Measurements from ENCODE around the gene TMEM69.
"Not testable (repeated sequence)": the region's sequence is repeated elsewhere in the genome, so short reads cannot be mapped to it uniquely, and the experiment has no call there.

TMEM69 gene

DNA sequence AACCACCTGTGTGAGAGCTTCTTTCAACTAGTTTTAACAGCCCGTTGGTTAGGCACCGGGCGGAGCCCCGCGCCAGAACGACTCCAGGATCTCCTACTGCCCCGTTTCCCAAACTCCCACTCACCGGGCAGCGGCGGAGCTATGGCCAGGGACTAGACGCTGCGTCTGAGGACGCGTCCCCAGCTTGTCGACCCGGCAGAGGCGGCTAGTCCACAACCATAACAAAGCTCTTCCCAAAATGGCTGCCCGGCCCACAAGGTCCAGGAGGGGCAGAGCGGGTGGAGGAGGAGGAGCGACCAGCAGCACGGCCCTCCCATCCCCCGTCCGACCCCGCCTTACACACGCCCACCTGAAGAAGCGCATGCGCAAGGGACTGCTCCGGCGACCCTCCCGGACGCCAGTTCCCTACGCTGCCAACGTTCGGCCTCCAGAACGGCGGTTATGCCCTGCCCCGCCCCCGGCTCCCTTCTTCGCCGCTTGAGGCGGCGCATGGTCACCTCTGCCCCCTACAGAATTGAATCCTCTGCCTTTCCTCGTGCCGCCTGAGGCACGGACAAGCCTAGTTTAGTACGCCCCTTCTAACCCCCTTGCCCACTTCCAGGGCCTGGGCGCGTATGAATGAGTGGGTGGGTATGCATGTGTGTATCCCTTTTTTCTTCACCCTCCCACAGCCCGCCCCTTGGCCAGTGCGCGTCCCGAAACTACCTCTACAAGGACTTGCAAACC is 1.5 kb upstream of the TMEM69 start, which contains the start of gene GPBP1L1:
Gene GPBP1L1 (minus strand): TSS at position 246 of the 726 bp plus-strand sequence. CDS start 27,446 bp downstream, outside the sequence.
- in situ Hi-C loops (cut with HindIII; ENCODE audit: low pct_ligation_motif_present, low sequenced_read_pairs): no loop called here
- H3K36me3 ChIP-seq (replicated peaks): peaks cover 3% of the 10 kb centered on the region
- TF ChIP-seq, protein P1, sequence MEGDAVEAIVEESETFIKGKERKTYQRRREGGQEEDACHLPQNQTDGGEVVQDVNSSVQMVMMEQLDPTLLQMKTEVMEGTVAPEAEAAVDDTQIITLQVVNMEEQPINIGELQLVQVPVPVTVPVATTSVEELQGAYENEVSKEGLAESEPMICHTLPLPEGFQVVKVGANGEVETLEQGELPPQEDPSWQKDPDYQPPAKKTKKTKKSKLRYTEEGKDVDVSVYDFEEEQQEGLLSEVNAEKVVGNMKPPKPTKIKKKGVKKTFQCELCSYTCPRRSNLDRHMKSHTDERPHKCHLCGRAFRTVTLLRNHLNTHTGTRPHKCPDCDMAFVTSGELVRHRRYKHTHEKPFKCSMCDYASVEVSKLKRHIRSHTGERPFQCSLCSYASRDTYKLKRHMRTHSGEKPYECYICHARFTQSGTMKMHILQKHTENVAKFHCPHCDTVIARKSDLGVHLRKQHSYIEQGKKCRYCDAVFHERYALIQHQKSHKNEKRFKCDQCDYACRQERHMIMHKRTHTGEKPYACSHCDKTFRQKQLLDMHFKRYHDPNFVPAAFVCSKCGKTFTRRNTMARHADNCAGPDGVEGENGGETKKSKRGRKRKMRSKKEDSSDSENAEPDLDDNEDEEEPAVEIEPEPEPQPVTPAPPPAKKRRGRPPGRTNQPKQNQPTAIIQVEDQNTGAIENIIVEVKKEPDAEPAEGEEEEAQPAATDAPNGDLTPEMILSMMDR (IDR thresholded peaks at IDR 0.05; ENCODE audit: low read depth, low read length, missing control alignments): no peak
- peak within 1 kb of the TSS; percentile 99 for H3K4me3 ChIP-seq (ENCODE audit: low read depth, low read length)
- peak within 1 kb of the TSS; percentile 87 for H3K27ac ChIP-seq
- DNase-seq: peak; percentile 95
- H3K27me3 ChIP-seq (replicated peaks): no peaks in the 10 kb centered on the region

DNA sequence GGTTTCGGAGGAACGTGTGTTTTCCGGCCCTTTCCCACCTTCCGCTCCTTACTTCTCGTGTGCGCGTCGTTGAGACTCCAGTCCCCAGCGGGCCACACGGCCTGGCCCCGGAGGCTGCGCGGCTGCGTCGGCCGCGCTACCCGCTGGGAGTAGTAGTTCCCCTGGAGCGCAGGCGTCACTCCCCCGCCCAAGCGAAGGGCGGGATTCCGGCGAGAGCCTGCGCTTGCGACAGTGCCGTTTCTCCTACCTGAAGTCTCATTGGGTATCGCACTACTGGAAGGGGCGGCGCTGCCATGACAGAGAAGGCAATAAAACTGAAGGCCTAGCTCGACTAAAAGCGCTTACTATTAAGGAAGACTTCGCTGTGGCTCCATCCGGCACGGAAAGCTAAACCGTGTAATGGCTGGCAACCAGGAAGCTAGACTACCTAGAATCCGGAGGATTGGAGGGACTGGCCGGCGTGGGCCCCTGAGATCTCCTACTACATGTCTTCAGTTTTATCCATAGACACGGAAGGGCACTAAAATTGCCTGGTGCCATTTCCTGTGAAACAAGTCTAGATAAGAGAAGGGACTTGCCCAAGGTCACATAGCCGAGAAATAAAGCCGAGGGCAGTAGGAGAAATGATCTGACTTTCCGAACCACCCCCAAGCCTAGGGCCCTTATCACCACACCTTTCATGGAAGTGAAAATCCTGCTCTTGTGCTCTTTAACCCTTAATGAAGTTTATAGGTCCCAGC is 797 bp upstream of the TMEM69 start:
- DNase-seq: peak; percentile 97
- peak overlapping the region; percentile 87 for H3K27ac ChIP-seq
- H3K36me3 ChIP-seq (replicated peaks): peaks cover 4% of the 10 kb centered on the region
- in situ Hi-C loops (cut with HindIII; ENCODE audit: low pct_ligation_motif_present, low sequenced_read_pairs): no loop called here
- TF ChIP-seq, protein P1 (IDR thresholded peaks at IDR 0.05; ENCODE audit: low read depth, low read length, missing control alignments): no peak
- no peaks in the 10 kb centered on the region for H3K27me3 ChIP-seq (replicated peaks)
- peak overlapping the region; percentile 99 for H3K4me3 ChIP-seq (ENCODE audit: low read depth, low read length)

DNA sequence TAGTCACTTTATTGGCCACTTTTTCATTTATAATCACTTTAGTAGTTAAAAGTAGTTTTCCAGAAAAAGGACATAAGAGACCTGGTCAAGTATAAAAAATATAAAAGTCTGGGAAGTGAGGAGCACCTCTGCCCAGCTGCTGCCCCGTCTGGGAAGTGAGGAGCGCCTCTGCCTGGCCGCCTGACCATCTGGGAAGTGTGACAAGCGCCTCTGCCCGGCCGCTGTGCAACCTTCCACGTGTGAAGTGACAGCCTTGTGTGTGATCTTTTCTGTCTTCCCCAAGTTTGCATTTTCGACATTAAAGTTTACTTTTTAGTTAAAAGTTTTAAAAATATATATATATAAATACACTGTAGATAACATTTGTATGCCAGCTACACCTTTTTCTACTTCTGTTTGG is 5.8 kb downstream of the TMEM69 start:
- in situ Hi-C loops (cut with HindIII; ENCODE audit: low pct_ligation_motif_present, low sequenced_read_pairs); DNase-seq; H3K27me3 ChIP-seq (replicated peaks); H3K4me3 ChIP-seq (ENCODE audit: low read depth, low read length); H3K27ac ChIP-seq: not testable (repeated sequence)
- peaks cover 30% of the 10 kb centered on the region for H3K36me3 ChIP-seq (replicated peaks)

DNA sequence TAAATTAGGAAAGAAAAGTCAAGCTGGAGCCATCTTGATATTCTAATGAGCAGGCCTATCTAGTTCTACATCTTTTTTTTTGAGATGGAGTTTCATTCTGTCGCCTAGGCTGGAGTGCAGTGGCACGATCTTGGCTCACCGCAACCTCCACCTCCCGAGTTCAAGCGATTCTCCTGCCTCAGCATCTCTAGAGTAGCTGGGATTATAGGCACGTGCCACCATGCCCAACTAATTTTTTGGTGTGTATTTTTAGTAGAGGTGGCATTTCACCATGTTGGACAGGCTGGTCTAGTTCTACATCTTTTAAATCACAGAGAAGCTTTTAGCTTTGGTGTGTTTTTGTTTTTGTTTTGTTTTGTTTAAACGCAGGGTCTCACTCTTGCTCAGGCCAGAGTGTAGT is 6.8 kb downstream of the TMEM69 start:
- in situ Hi-C loops (cut with HindIII; ENCODE audit: low pct_ligation_motif_present, low sequenced_read_pairs): no loop called here
- Histone ChIP-seq H3K4me3 (ENCODE audit: low read depth, low read length) (no peak overlapping the region), H3K27me3 (replicated peaks) (no peaks in the 10 kb centered on the region), H3K36me3 (replicated peaks) (peaks cover 30% of the 10 kb centered on the region), H3K27ac (no peak overlapping the region)
- TF ChIP-seq, protein P1 (IDR thresholded peaks at IDR 0.05; ENCODE audit: low read depth, low read length, missing control alignments): no peak
- no peak for DNase-seq

DNA sequence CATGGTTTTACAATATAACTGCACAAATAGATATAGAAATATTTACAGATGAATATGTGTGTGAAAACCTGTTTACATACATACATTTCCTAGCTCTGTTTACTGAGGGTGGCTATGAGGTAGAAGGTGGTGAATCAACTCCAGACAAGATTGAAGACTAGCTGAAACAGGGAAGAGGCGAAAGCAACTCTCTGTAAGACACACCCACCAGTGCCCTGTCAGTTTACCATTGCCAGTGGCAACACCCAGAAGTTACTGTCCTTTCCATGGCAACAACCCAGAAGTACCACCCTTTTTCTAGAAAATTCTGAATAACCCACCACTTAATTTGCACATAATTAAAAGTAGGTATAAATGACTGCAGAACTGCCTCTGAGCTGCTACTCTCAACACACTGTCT is 16.7 kb downstream of the TMEM69 start:
- TF ChIP-seq, protein P1 (IDR thresholded peaks at IDR 0.05; ENCODE audit: low read depth, low read length, missing control alignments): no peak
- H3K4me3 ChIP-seq (ENCODE audit: low read depth, low read length): no peak overlapping the region
- H3K36me3 ChIP-seq (replicated peaks): no peaks in the 10 kb centered on the region
- H3K27ac ChIP-seq: no peak overlapping the region
- H3K27me3 ChIP-seq (replicated peaks): no peaks in the 10 kb centered on the region
- no peak for DNase-seq
- in situ Hi-C loops (cut with HindIII; ENCODE audit: low pct_ligation_motif_present, low sequenced_read_pairs): no loop called here

DNA sequence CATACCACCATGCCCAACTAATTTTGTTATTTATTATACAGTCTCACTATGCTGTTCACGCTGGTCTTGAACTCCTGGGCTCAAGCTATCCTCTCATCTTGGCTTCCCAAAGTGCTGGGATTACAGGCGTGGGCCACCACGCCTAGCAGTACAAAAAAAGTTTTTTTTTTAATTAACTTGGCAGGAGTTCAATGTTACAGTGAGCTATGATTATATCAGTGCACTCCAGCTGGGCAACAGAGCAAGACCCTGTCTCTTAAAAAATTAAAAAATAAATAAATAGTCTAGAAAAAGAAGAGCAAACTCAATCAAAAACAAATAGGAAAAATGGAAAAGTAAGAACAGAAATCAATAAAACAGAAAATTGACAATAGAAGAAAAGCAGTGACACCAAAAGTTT is 25.7 kb downstream of the TMEM69 start:
- in situ Hi-C loops (cut with HindIII; ENCODE audit: low pct_ligation_motif_present, low sequenced_read_pairs): no loop called here
- Histone ChIP-seq H3K36me3 (replicated peaks) (no peaks in the 10 kb centered on the region), H3K27me3 (replicated peaks) (no peaks in the 10 kb centered on the region), H3K27ac (no peak overlapping the region), H3K4me3 (ENCODE audit: low read depth, low read length) (no peak overlapping the region)
- TF ChIP-seq, protein P1 (IDR thresholded peaks at IDR 0.05; ENCODE audit: low read depth, low read length, missing control alignments): no peak
- DNase-seq: no peak

Data from brain microvascular endothelial cell (primary cell).